Brain microvascular endothelial cell (primary cell): ENCODE data around the gene CD248.

Experiments
- DNase-seq: peaks from one replicate; pipeline ENCODE4 v3.0.0-alpha.2; 2020
- H3K27ac ChIP-seq: fragments of 250-450 bp; sonication (Bioruptor Pico); 2 replicates; pipeline ENCODE4 v1.5.1; 2020; ENCODE audit warnings: mild to moderate bottlenecking, moderate library complexity
- H3K27me3 ChIP-seq: fragments of 250-450 bp; sonication (Bioruptor Pico); replicated peaks from 2 replicates; pipeline ENCODE4 v1.5.1; 2020; ENCODE audit warnings: mild to moderate bottlenecking
- H3K36me3 ChIP-seq: fragments of 250-450 bp; sonication (Bioruptor Pico); replicated peaks from 2 replicates; pipeline ENCODE4 v1.5.1; 2020; ENCODE audit warnings: mild to moderate bottlenecking
- H3K4me3 ChIP-seq: 2 replicates; pipeline ENCODE4 v1.5.1; 2011; ENCODE audit warnings: low read depth, mild to moderate bottlenecking, control low read depth, low read length, moderate library complexity
- in situ Hi-C: cut with HindIII; loops from 2 replicates; pipeline ENCODE4 v1.10.0; 2017; ENCODE audit warnings: low sequenced_read_pairs, low pct_ligation_motif_present
- TF ChIP-seq, protein P1 (sequence below): IDR thresholded peaks from 2 replicates; pipeline ENCODE4 v1.5.1; 2011; ENCODE audit warnings: low read depth, mild to moderate bottlenecking, moderate library complexity, low read length, control low read depth, inconsistent platforms; ENCODE audit errors: missing control alignments

CD248 gene

DNA sequence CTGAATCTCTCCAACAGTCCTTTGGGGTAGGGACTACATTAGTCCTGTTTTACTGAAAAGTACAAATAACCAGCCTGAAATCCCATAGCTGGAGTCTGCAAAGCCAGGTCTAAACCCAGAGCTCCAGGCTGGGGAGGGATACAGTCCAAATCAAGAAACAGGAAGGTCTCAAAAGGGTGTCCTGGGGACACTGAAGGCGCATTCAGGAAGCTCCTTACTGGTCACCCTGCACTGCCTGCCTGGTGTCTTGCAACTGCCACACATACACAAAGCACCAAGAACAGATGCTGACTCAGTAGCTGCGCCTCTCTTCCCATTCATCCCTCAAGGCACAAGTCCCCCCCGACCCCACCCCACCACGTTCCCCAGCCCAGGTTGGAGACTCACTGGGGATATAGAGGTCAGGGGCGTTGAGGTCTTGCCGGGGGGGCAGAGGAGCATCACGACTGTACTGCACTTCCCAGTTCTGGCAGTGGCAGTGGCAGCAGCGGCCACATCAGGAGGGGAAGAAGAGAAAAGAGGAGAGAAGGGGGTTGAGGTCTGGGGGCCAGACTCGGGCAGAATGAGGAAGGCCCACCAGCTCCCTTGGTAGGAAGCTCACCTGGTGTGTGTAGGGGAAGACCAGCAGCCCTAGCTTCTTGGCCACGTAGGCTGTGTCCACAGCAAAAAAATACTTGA, 29.5 kb downstream of the CD248 start:
- in situ Hi-C loops = no loop called here
- no peak for DNase-seq
- Histone ChIP-seq H3K27ac (no peak overlapping the region), H3K27me3 (peaks cover 11% of the 10 kb centered on the region), H3K36me3 (peaks cover 15% of the 10 kb centered on the region), H3K4me3 (peak overlapping the region; percentile 72)
- TF ChIP-seq, protein P1, sequence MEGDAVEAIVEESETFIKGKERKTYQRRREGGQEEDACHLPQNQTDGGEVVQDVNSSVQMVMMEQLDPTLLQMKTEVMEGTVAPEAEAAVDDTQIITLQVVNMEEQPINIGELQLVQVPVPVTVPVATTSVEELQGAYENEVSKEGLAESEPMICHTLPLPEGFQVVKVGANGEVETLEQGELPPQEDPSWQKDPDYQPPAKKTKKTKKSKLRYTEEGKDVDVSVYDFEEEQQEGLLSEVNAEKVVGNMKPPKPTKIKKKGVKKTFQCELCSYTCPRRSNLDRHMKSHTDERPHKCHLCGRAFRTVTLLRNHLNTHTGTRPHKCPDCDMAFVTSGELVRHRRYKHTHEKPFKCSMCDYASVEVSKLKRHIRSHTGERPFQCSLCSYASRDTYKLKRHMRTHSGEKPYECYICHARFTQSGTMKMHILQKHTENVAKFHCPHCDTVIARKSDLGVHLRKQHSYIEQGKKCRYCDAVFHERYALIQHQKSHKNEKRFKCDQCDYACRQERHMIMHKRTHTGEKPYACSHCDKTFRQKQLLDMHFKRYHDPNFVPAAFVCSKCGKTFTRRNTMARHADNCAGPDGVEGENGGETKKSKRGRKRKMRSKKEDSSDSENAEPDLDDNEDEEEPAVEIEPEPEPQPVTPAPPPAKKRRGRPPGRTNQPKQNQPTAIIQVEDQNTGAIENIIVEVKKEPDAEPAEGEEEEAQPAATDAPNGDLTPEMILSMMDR = no peak

DNA sequence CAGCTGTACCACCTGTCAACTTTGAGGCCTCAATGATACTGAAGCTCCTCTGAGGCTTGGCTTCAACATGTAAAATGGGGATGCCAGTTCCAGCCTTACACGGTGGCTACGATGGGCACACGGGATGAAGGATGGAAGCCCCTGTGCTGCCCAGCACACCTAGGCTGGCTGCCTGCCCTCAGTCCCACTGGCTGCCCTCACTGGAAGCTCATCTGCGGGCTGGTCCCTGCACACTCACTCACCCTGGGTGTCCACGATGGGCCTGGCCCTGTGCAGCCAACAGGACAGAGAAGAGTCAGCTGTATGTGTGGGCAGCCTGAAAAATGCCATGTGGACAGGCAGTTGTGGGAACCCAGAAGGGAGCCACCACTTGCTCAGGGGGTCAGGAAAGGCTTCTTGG, 30.1 kb downstream of the CD248 start:
- in situ Hi-C loops = no loop called here
- no peak overlapping the region for H3K27ac ChIP-seq

DNA sequence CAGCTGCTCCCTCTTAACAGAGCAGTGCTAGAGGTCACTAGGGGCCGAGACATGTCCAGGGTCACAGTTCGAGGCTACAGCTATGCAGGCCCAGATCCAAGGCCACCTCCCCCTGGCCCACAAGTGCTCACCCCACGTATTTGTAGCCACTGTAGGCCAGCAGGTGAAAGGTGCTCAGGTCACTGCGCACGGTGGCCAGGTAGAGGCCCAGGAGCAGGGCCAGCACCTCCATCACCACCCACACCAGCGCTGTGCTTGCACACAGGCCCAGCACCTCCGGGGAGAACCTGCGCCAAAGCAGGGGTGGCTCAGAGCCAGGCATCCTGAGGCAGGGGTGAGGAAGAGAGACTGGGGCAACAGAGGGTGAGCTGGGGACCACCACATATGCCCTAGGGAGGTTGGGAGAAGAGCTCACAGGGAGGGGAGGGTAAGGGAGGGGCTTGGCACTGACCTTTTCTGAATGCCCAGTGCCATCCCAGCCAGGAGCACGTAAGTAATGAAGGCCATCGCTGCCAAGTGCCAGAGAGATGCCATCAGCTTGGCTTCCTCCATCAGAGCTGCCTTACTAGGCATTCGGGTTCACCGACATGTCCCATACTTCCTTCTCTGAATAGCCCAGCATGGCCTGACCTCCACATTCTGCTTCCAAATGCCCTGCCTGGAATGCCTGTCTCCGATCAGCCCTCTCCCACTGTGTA, 31.4 kb downstream of the CD248 start:
- Histone ChIP-seq H3K27me3 (no peaks in the 10 kb centered on the region), H3K4me3 (no peak overlapping the region), H3K36me3 (peaks cover 15% of the 10 kb centered on the region), H3K27ac (no peak overlapping the region)
- in situ Hi-C loops = no loop called here
- TF ChIP-seq, protein P1 = no peak
- no peak for DNase-seq

More for the DNA sequence above, 30.1 kb downstream of the CD248 start:
- DNase-seq = no peak
- Histone ChIP-seq H3K27me3 (peaks cover 4% of the 10 kb centered on the region), H3K4me3 (no peak overlapping the region), H3K36me3 (peaks cover 15% of the 10 kb centered on the region)
- TF ChIP-seq, protein P1 = no peak

DNA sequence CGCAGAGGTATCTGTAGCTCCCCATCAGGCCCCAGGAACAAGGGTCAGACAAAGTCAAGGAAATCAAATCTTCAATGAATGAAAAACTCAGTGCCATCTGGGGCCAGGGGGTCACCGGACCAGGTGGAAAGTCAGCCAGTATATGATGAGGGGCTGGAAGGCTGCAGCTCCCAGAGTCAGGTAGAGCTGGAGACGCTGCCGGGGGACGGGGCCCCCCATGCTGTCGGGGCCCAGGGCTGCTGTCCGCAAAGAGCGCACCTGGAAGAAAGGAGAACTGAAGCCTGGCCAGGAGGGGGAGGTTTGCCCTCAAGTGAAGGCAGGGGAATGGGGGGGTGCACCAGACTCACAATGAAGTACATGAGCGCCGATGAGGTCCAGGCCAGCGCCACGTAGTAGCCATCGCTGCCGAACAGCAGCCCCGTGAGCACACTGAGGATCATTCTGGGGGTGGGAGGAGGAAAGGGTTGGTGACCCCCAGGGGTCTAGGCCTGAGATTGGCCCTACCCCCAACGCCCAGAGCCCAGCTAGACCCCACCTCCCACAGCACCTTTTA, 32.2 kb downstream of the CD248 start:
- H3K36me3 ChIP-seq = peaks cover 15% of the 10 kb centered on the region
- DNase-seq = no peak
- no peak overlapping the region for H3K27ac ChIP-seq
- in situ Hi-C loops = no loop called here
- TF ChIP-seq, protein P1 = no peak
- no peak overlapping the region for H3K4me3 ChIP-seq
- H3K27me3 ChIP-seq = no peaks in the 10 kb centered on the region

DNA sequence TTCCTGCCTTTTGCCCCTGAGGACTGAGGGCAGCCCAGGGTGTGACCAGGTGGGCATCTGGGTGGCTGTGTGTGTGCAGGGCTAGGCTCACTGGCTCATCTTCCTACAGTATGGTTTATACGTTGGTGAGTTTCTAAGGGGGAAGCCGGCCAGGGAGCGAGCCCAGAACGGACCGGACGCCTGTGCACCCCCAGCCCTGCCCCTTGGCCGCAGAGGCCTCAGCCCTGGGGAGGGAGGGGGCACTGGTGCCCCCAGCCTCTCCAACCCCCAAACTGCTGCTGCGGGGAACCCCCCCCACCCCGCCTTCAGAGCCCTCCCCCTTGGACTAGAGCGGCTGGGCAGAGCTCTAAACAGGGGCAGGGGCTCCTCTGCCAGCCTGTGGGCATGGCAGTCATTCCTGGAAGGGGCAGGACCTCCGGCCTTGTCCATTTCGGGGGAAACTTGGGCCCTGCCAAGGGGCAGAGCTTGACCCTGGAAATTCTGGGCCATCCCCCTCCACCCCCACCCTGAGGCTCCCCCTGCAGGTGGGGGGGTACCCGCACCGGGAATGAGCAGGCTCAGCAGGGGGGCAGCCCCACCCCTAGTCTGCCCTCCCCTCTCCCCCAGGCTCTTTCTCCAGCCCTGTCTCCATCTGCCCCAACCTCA, 33.3 kb downstream of the CD248 start:
- Histone ChIP-seq H3K4me3 (no peak overlapping the region), H3K27ac (no peak overlapping the region), H3K27me3 (no peaks in the 10 kb centered on the region), H3K36me3 (peaks cover 15% of the 10 kb centered on the region)
- in situ Hi-C loops = no loop called here
- TF ChIP-seq, protein P1 = peak; percentile 36
- DNase-seq = no peak
